Suprapubic skin (tissue), 3 donors: ENCODE data around the gene ARL6IP1.

Experiments
- POLR2A ChIP-seq, 2 donors: fragments of 450-650 bp; IDR thresholded peaks; one replicate each; pipeline ENCODE4 v1.6.1; 2017; ENCODE audit warnings: antibody characterized with exemption in 2 of 2, mild to moderate bottlenecking in 2 of 2, moderate library complexity in 2 of 2
- TF ChIP-seq, protein P1 (sequence below), 2 donors: fragments of 200-600 bp in 1 of 2; fragments of 450-650 bp in 1 of 2; sonication (generic) in 1 of 2; IDR thresholded peaks; one replicate each; pipeline ENCODE4 v1.5.1; 2016 to 2019; ENCODE audit warnings: antibody characterized with exemption in 2 of 2, mild to moderate bottlenecking in 1 of 2, moderate library complexity in 1 of 2

- no peak for TF ChIP-seq POLR2A (IDR thresholded peaks at IDR 0.05)
- TF ChIP-seq, protein P1, sequence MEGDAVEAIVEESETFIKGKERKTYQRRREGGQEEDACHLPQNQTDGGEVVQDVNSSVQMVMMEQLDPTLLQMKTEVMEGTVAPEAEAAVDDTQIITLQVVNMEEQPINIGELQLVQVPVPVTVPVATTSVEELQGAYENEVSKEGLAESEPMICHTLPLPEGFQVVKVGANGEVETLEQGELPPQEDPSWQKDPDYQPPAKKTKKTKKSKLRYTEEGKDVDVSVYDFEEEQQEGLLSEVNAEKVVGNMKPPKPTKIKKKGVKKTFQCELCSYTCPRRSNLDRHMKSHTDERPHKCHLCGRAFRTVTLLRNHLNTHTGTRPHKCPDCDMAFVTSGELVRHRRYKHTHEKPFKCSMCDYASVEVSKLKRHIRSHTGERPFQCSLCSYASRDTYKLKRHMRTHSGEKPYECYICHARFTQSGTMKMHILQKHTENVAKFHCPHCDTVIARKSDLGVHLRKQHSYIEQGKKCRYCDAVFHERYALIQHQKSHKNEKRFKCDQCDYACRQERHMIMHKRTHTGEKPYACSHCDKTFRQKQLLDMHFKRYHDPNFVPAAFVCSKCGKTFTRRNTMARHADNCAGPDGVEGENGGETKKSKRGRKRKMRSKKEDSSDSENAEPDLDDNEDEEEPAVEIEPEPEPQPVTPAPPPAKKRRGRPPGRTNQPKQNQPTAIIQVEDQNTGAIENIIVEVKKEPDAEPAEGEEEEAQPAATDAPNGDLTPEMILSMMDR (IDR thresholded peaks at IDR 0.05) = no peak
Observed at GRCh38 chr16:18789515-18789849, 11.9 kb downstream of the ARL6IP1 start.
